Measurements from ENCODE around the gene IFI27L1.

IFI27L1 gene

GRCh38 chr14:94124582-94125377 lies 43.7 kb downstream of the IFI27L1 start:
- 91% methylated on average over 8 of the region's 9 CpGs for WGBS
- Histone ChIP-seq H3K4me3 (ENCODE audit: low read length) (no peak overlapping the region), H3K4me1 (ENCODE audit: insufficient read depth, low read length) (no peaks in the 10 kb centered on the region), H3K27me3 (ENCODE audit: insufficient read depth, low read length) (no peaks in the 10 kb centered on the region), H3K36me3 (ENCODE audit: insufficient read depth, low read length) (no peaks in the 10 kb centered on the region), H3K9ac (ENCODE audit: low read depth, low read length) (no peak overlapping the region), H3K9me3 (ENCODE audit: insufficient read depth, low read depth, low read length) (no peaks in the 10 kb centered on the region), H3K27ac (ENCODE audit: low read depth, low read length) (no peak overlapping the region)

GRCh38 chr14:94125659-94126418 lies 44.7 kb downstream of the IFI27L1 start:
- no peaks in the 10 kb centered on the region for H3K36me3 ChIP-seq (ENCODE audit: insufficient read depth, low read length)
- WGBS = 90% methylated on average over 6 of the region's 6 CpGs
- no peak overlapping the region for H3K27ac ChIP-seq (ENCODE audit: low read depth, low read length)
- no peaks in the 10 kb centered on the region for H3K27me3 ChIP-seq (ENCODE audit: insufficient read depth, low read length)
- H3K4me1 ChIP-seq (ENCODE audit: insufficient read depth, low read length) = peaks cover 3% of the 10 kb centered on the region; the same call in 1 of the 2 replicates
- no peak overlapping the region for H3K4me3 ChIP-seq (ENCODE audit: low read length)
- no peak overlapping the region for H3K9ac ChIP-seq (ENCODE audit: low read depth, low read length)
- H3K9me3 ChIP-seq (ENCODE audit: insufficient read depth, low read depth, low read length) = no peaks in the 10 kb centered on the region

GRCh38 chr14:94126419-94126677 lies 45.2 kb downstream of the IFI27L1 start:
- Histone ChIP-seq H3K36me3 (ENCODE audit: insufficient read depth, low read length) (no peaks in the 10 kb centered on the region), H3K4me3 (ENCODE audit: low read length) (no peak overlapping the region), H3K9ac (ENCODE audit: low read depth, low read length) (no peak overlapping the region), H3K27ac (ENCODE audit: low read depth, low read length) (no peak overlapping the region), H3K27me3 (ENCODE audit: insufficient read depth, low read length) (no peaks in the 10 kb centered on the region), H3K9me3 (ENCODE audit: insufficient read depth, low read depth, low read length) (no peaks in the 10 kb centered on the region), H3K4me1 (ENCODE audit: insufficient read depth, low read length) (peaks cover 3% of the 10 kb centered on the region; the same call in 1 of the 2 replicates)
- 80% methylated on average over 1 of the region's 1 CpG for WGBS

GRCh38 chr14:94126800-94127199 lies 45.7 kb downstream of the IFI27L1 start:
- 89% methylated on average over 5 of the region's 5 CpGs for WGBS
- Histone ChIP-seq H3K9me3 (ENCODE audit: insufficient read depth, low read depth, low read length) (no peaks in the 10 kb centered on the region), H3K4me1 (ENCODE audit: insufficient read depth, low read length) (peaks cover 3% of the 10 kb centered on the region; the same call in 1 of the 2 replicates), H3K27me3 (ENCODE audit: insufficient read depth, low read length) (no peaks in the 10 kb centered on the region), H3K36me3 (ENCODE audit: insufficient read depth, low read length) (no peaks in the 10 kb centered on the region), H3K9ac (ENCODE audit: low read depth, low read length) (no peak overlapping the region), H3K27ac (ENCODE audit: low read depth, low read length) (no peak overlapping the region), H3K4me3 (ENCODE audit: low read length) (no peak overlapping the region)

GRCh38 chr14:94127330-94127729 lies 46.2 kb downstream of the IFI27L1 start:
- WGBS = 96% methylated on average over 6 of the region's 6 CpGs
- H3K4me1 ChIP-seq (ENCODE audit: insufficient read depth, low read length) = peaks cover 3% of the 10 kb centered on the region; the same call in 1 of the 2 replicates
- H3K36me3 ChIP-seq (ENCODE audit: insufficient read depth, low read length) = no peaks in the 10 kb centered on the region
- no peak overlapping the region for H3K4me3 ChIP-seq (ENCODE audit: low read length)
- no peak overlapping the region for H3K9ac ChIP-seq (ENCODE audit: low read depth, low read length)
- no peak overlapping the region for H3K27ac ChIP-seq (ENCODE audit: low read depth, low read length)
- no peaks in the 10 kb centered on the region for H3K27me3 ChIP-seq (ENCODE audit: insufficient read depth, low read length)
- no peaks in the 10 kb centered on the region for H3K9me3 ChIP-seq (ENCODE audit: insufficient read depth, low read depth, low read length)

- no peaks in the 10 kb centered on the region for H3K9me3 ChIP-seq (ENCODE audit: insufficient read depth, low read depth, low read length)
- H3K9ac ChIP-seq (ENCODE audit: low read depth, low read length) = no peak overlapping the region
- H3K4me1 ChIP-seq (ENCODE audit: insufficient read depth, low read length) = peaks cover 3% of the 10 kb centered on the region; the same call in 1 of the 2 replicates
- H3K27me3 ChIP-seq (ENCODE audit: insufficient read depth, low read length) = no peaks in the 10 kb centered on the region
- peak overlapping the region; percentile 66 for H3K4me3 ChIP-seq (ENCODE audit: low read length)
- no peaks in the 10 kb centered on the region for H3K36me3 ChIP-seq (ENCODE audit: insufficient read depth, low read length)
- no peak overlapping the region for H3K27ac ChIP-seq (ENCODE audit: low read depth, low read length)
- WGBS = 85% methylated on average over 14 of the region's 14 CpGs
Observed at GRCh38 chr14:94128216-94128839, 47.2 kb downstream of the IFI27L1 start.

- peaks cover 3% of the 10 kb centered on the region; the same call in 1 of the 2 replicates for H3K4me1 ChIP-seq (ENCODE audit: insufficient read depth, low read length)
- no peaks in the 10 kb centered on the region for H3K9me3 ChIP-seq (ENCODE audit: insufficient read depth, low read depth, low read length)
- 2% methylated on average over 27 of the region's 27 CpGs for WGBS
- H3K27me3 ChIP-seq (ENCODE audit: insufficient read depth, low read length) = no peaks in the 10 kb centered on the region
- peak within 1 kb of the TSS; percentile 66 for H3K4me3 ChIP-seq (ENCODE audit: low read length)
- peak within 1 kb of the TSS; percentile 11; the same call in 1 of the 2 replicates for H3K9ac ChIP-seq (ENCODE audit: low read depth, low read length)
- H3K36me3 ChIP-seq (ENCODE audit: insufficient read depth, low read length) = no peaks in the 10 kb centered on the region
- H3K27ac ChIP-seq (ENCODE audit: low read depth, low read length) = no peak within 1 kb of the TSS; the same call in 1 of the 2 replicates
Observed at GRCh38 chr14:94129111-94129757, 48.1 kb downstream of the IFI27L1 start, which contains the start of gene IFI27L2. Gene IFI27L2, minus strand, starts transcription at chr14:94129604. Its CDS starts 40 bp downstream, at chr14:94129564.

GRCh38 chr14:94129758-94130414 lies 48.8 kb downstream of the IFI27L1 start:
- H3K27me3 ChIP-seq (ENCODE audit: insufficient read depth, low read length) = no peaks in the 10 kb centered on the region
- H3K4me3 ChIP-seq (ENCODE audit: low read length) = peak overlapping the region; percentile 66
- WGBS = under 1% methylated on average over 12 of the region's 12 CpGs
- peaks cover 3% of the 10 kb centered on the region; the same call in 1 of the 2 replicates for H3K4me1 ChIP-seq (ENCODE audit: insufficient read depth, low read length)
- no peaks in the 10 kb centered on the region for H3K36me3 ChIP-seq (ENCODE audit: insufficient read depth, low read length)
- no peak overlapping the region for H3K9ac ChIP-seq (ENCODE audit: low read depth, low read length)
- no peak overlapping the region for H3K27ac ChIP-seq (ENCODE audit: low read depth, low read length)
- no peaks in the 10 kb centered on the region for H3K9me3 ChIP-seq (ENCODE audit: insufficient read depth, low read depth, low read length)

- H3K36me3 ChIP-seq (ENCODE audit: insufficient read depth, low read length) = no peaks in the 10 kb centered on the region
- WGBS = 19% methylated on average over 2 of the region's 4 CpGs
Observed at GRCh38 chr14:94132285-94132887, 51.3 kb downstream of the IFI27L1 start.

GRCh38 chr14:94135476-94135875 lies 54.4 kb downstream of the IFI27L1 start:
- H3K4me1 ChIP-seq (ENCODE audit: insufficient read depth, low read length) = peaks cover 14% of the 10 kb centered on the region
- no peak overlapping the region for H3K4me3 ChIP-seq (ENCODE audit: low read length)
- no peaks in the 10 kb centered on the region for H3K36me3 ChIP-seq (ENCODE audit: insufficient read depth, low read length)
- H3K27ac ChIP-seq (ENCODE audit: low read depth, low read length) = no peak overlapping the region
- WGBS = 77% methylated on average over 4 of the region's 4 CpGs
- no peak overlapping the region for H3K9ac ChIP-seq (ENCODE audit: low read depth, low read length)
- no peaks in the 10 kb centered on the region for H3K27me3 ChIP-seq (ENCODE audit: insufficient read depth, low read length)
- H3K9me3 ChIP-seq (ENCODE audit: insufficient read depth, low read depth, low read length) = peaks cover 11% of the 10 kb centered on the region; the same call in 1 of the 2 replicates

More at GRCh38 chr14:94132285-94132887, 51.3 kb downstream of the IFI27L1 start:
- Histone ChIP-seq H3K9me3 (ENCODE audit: insufficient read depth, low read depth, low read length) (peaks cover 11% of the 10 kb centered on the region; the same call in 1 of the 2 replicates), H3K4me3 (ENCODE audit: low read length) (no peak overlapping the region), H3K9ac (ENCODE audit: low read depth, low read length) (no peak overlapping the region), H3K27me3 (ENCODE audit: insufficient read depth, low read length) (no peaks in the 10 kb centered on the region), H3K27ac (ENCODE audit: low read depth, low read length) (no peak overlapping the region), H3K4me1 (ENCODE audit: insufficient read depth, low read length) (peaks cover 3% of the 10 kb centered on the region; the same call in 1 of the 2 replicates)
